HG03354 (cell line): Measurements from ENCODE around the gene ORM1.
"Not testable (repeated sequence)": the region's sequence is repeated elsewhere in the genome, so short reads cannot be mapped to it uniquely, and the experiment has no call there.

Experiments
- ATAC-seq: cut with Tn5 transposase; IDR thresholded peaks from one replicate; pipeline ENCODE4 v1.9.1; 2021; ENCODE audit warnings: mild to moderate bottlenecking; ENCODE audit not compliant: unreplicated experiment, poor library complexity, severe bottlenecking

The ORM1 gene

GRCh38 chr9:114321759-114322158, 1.1 kb upstream of the ORM1 start:
- no peak for ATAC-seq

- not testable (repeated sequence) for ATAC-seq
Measured at GRCh38 chr9:114322160-114322818, 609 bp upstream of the ORM1 start.

GRCh38 chr9:114323849-114324248, 951 bp downstream of the ORM1 start:
- not testable (repeated sequence) for ATAC-seq

- ATAC-seq, result no peak
Measured at GRCh38 chr9:114324492-114324891, 1.6 kb downstream of the ORM1 start.

- ATAC-seq, result not testable (repeated sequence)
Measured at GRCh38 chr9:114324965-114325364, 2.1 kb downstream of the ORM1 start.

- ATAC-seq, result not testable (repeated sequence)
Measured at GRCh38 chr9:114325684-114326254, 2.9 kb downstream of the ORM1 start.

GRCh38 chr9:114327749-114328148, 4.9 kb downstream of the ORM1 start:
- ATAC-seq, result no peak

GRCh38 chr9:114328357-114328820, 5.5 kb downstream of the ORM1 start:
- not testable (repeated sequence) for ATAC-seq

- ATAC-seq, result not testable (repeated sequence)
Measured at GRCh38 chr9:114328937-114329624, 6.2 kb downstream of the ORM1 start.

GRCh38 chr9:114329625-114330022, 6.7 kb downstream of the ORM1 start, which contains the start of gene ORM2:
Gene ORM2 (plus strand): TSS chr9:114329869. CDS start chr9:114329905, 36 bp downstream.
- not testable (repeated sequence) for ATAC-seq

- ATAC-seq, result no peak
Measured at GRCh38 chr9:114330636-114331035, 7.7 kb downstream of the ORM1 start.

- ATAC-seq, result not testable (repeated sequence)
Measured at GRCh38 chr9:114331229-114332195, 8.6 kb downstream of the ORM1 start.

- ATAC-seq, result not testable (repeated sequence)
Measured at GRCh38 chr9:114332474-114333040, 9.7 kb downstream of the ORM1 start.

- not testable (repeated sequence) for ATAC-seq
Measured at GRCh38 chr9:114333718-114334117, 10.8 kb downstream of the ORM1 start.

- no peak for ATAC-seq
Measured at GRCh38 chr9:114334490-114334889, 11.6 kb downstream of the ORM1 start.

- no peak for ATAC-seq
Measured at GRCh38 chr9:114335745-114336144, 12.8 kb downstream of the ORM1 start.

GRCh38 chr9:114336157-114336556, 13.3 kb downstream of the ORM1 start:
- no peak for ATAC-seq

- ATAC-seq, result no peak
Measured at GRCh38 chr9:114336699-114337395, 13.9 kb downstream of the ORM1 start.

- ATAC-seq, result no peak
Measured at GRCh38 chr9:114338187-114338586, 15.3 kb downstream of the ORM1 start.
